22Rv1 (cell line): ENCODE measurements around the gene EFEMP1.

Experiments used
- ZFX ChIP-seq: fragments of 450-650 bp; IDR thresholded peaks from 2 replicates; pipeline ENCODE4 v1.6.1; 2017; ENCODE audit warnings: antibody characterized with exemption, borderline replicate concordance
- TF ChIP-seq, protein P1 (sequence below): fragments of 450-650 bp; IDR thresholded peaks from 2 replicates; pipeline ENCODE4 v1.5.1; 2017; ENCODE audit warnings: mild to moderate bottlenecking

DNA sequence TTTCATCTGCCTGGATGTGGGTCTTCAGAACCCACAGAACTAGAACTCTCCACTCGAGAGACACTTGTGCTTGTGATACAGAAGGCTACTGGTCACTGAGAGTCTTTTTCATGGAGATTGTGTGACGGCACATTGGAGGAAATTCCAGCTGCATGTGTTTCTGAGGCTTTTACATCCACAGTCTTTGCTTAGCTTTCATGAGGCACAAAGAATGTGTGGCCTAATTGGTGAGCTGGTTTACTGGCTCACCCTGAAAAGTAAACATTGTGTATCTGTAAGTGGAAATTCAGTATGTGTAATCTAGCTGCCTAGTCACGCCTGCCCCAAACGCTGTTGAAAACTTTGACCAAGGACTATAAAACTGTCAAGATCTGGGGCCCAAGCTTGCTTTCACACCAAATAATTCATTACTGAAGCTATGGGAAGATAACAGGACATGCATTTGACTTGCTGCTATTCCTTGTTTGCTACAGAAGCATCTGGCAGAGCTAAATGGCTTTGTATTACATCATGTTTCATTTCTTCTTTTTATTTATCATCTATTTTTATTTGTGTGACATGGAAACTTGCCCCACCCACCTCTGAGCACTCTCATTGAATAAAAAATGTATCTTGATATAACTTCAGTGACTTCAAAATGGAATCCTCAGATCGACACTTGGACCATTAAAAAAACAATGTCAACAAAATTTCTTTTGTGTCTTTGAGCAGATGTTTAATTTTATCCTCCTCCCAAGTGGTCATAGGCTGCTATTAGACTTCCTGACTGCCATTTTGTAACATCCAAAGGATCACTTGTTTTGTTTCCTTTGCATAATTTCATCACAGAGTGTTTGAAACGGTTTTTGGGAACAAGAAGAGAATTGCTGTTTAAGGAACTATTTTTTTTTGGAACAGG, 80.2 kb downstream of the EFEMP1 start:
- TF ChIP-seq, protein P1, sequence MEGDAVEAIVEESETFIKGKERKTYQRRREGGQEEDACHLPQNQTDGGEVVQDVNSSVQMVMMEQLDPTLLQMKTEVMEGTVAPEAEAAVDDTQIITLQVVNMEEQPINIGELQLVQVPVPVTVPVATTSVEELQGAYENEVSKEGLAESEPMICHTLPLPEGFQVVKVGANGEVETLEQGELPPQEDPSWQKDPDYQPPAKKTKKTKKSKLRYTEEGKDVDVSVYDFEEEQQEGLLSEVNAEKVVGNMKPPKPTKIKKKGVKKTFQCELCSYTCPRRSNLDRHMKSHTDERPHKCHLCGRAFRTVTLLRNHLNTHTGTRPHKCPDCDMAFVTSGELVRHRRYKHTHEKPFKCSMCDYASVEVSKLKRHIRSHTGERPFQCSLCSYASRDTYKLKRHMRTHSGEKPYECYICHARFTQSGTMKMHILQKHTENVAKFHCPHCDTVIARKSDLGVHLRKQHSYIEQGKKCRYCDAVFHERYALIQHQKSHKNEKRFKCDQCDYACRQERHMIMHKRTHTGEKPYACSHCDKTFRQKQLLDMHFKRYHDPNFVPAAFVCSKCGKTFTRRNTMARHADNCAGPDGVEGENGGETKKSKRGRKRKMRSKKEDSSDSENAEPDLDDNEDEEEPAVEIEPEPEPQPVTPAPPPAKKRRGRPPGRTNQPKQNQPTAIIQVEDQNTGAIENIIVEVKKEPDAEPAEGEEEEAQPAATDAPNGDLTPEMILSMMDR = no peak
- TF ChIP-seq ZFX = no peak
